GM21367 (cell line): Measurements from ENCODE around the gene DDX27.
"Not testable (repeated sequence)": the region's sequence is repeated elsewhere in the genome, so short reads cannot be mapped to it uniquely, and the experiment has no call there.

ENCODE experiments used
- ATAC-seq: cut with Tn5 transposase; IDR thresholded peaks from one replicate; pipeline ENCODE4 v1.9.1; 2021; ENCODE audit not compliant: unreplicated experiment

DDX27 gene, protein sequence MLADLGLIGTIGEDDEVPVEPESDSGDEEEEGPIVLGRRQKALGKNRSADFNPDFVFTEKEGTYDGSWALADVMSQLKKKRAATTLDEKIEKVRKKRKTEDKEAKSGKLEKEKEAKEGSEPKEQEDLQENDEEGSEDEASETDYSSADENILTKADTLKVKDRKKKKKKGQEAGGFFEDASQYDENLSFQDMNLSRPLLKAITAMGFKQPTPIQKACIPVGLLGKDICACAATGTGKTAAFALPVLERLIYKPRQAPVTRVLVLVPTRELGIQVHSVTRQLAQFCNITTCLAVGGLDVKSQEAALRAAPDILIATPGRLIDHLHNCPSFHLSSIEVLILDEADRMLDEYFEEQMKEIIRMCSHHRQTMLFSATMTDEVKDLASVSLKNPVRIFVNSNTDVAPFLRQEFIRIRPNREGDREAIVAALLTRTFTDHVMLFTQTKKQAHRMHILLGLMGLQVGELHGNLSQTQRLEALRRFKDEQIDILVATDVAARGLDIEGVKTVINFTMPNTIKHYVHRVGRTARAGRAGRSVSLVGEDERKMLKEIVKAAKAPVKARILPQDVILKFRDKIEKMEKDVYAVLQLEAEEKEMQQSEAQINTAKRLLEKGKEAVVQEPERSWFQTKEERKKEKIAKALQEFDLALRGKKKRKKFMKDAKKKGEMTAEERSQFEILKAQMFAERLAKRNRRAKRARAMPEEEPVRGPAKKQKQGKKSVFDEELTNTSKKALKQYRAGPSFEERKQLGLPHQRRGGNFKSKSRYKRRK

DNA sequence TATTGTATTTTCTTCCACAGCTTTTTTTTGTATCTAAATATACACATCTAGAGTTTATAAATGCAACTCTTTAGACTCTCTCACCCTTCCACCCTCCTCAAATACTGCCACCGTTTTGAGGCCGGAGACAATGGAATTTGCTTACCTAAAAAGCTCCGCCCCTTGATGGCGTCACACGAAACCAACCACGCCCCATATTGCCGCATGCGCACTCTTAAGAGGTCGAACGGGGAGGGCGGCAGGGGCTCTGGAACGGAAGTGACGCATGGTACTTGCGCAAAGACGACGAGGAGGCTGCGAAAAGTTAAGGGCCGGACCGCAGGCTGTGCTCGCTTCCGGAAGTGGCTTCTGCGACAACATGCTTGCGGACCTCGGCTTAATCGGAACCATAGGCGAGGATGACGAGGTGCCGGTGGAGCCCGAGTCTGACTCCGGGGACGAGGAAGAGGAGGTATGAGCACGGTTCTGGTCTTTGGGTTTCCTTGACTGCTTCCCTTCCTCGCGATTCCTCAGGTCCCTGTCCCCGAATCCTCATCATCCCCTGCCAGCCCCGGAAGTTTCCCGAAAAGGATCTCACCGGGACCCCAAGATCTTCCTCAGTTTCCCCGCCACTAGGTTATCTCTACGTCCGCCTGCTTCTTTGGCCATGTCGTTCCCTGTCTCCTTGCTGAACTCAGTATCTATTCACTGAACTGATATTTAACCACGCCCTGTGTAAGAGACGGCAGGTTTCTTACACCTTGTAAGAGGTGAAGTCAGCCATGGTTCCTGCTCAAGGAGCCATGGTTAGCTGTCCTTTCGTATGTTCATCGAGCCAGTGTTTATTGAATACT is at the start of gene DDX27:
TSS of gene DDX27 (plus strand) at position 326 of the 833 bp plus-strand sequence. CDS start at position 359, 33 bp downstream.
- peak; percentile 78 for ATAC-seq

DNA sequence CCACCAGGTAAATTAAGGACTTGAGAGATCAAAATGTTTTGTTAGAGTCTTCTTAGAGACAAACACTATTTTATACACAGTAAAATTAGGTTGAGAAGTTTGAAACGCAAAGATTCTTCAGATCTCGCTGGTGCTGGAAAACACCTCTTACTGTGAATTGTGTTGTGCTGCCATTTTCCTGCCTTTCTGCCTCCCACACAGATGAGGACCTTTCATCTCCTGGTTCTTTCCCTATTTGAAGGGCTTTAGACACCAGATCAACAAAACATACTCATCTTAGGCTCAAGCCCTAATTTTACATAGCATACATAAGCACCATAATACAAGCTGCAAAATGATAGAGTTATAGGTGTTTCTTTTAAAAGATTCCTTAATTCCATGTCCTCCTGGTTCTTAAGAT is 49.7 kb upstream of the DDX27 start:
- no peak for ATAC-seq

DNA sequence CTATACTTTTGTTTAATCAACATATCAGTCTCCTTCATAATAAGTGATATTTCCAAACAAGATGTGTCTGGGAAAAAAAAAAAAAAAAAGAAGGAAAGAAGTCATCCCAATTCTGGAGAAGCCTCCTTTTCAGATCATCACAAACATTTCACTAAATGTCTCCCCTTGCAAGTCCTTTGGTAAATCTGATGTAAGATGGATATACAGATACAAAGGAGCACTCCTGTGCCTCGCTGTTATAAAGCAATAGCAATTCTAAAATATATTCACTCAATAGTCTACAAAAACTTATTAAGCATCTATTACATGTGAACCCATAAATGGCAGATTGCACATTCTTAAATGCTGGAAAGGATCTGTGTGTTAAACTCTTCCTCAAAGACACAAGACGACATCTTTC is 48.5 kb upstream of the DDX27 start:
- ATAC-seq: no peak

DNA sequence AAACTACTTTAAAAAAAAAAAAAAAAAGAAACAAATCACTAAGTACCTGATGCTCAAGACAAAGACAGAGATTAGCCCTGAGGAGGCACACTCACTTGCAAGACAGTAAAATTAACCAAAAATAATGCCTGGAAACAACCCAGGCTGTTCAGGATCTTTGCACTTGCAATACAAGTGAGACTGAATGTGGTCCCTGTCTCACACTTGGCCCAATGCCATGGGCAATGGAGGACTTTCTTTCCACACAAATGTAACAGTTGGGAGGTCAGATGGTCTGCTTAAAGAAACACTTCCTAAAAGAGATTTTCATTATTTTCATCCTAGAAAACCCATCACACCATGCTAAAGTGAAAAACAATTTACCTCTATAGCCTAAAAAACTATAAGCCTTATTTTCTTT is 47.3 kb upstream of the DDX27 start:
- no peak for ATAC-seq

DNA sequence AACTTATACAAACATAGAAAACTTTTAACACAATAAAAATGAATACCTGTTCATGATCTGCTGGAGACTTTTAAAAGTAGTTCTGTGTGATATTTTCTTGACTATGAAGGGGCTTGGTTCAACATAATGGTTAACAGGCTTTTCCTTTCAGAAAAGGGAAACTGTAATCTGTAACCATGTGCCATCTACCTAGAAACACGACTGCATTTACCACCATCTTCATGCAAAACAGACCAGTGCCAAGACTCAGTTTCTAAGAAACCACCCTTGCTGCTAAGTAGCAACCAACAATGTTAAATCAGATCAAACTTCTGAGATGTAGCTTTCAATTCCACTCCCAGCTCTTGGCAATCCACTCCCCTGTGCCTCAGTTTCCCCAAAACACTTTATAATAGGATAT is 46.8 kb upstream of the DDX27 start:
- no peak for ATAC-seq

DNA sequence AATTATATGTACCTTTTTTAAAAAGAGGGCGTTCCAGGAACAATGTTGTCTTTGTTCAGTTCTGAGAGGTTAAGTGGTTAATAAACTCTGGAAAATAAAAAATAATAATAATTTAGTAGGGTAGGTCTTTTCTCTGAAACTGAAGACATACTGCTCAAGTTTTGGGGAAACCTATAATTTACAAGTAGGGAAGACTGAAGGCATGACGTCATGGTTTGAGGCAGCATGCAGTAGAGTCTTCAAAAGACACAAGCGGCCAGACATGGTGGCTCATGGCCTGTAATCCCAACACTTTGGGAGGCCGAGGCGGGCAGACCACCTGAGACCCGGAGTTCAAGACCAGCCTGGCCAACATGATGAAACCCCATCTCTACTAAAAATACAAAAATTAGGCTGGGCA is 45.0 kb upstream of the DDX27 start:
- no peak for ATAC-seq

DNA sequence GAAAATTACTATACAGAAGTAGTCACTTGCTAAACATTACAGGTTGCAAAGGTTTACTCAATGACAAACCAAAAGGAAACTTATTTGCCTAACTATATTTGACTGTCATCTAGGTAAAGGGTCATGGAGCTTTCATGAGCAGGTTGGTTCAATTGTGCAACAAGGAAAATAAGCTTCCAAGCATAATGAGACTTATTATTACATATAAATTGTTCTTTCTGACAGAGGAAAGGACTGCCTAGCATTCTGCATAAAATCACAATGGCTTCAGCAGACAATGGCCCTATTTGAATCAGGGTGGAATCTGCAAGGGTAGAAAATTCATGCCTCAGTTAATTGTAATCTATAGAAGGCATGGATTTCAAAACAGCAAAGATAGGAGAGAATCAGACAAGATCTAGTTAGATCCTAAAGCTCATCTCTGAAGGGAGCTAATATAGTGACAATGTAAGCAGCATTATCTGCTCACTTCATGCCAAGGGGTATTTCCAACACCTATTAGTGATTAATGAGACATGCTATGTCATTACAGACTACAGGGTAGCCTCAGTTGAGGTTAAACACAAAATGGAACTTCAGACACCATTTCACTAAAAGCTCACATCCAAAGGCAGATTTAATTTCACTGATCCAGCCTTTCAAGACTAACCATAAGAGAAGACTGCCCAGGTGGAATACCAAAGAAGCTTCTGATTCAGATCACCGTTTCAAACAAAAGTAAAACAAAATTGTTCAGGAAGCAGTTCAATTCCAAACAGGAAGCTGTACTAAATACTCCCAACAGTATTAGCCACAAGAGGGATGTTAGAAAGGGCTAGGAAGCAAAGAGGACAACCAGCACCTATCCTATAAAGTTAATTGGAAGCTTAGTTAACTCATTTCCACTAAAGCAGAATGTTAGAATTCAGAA is 39.6 kb upstream of the DDX27 start:
- no peak for ATAC-seq

DNA sequence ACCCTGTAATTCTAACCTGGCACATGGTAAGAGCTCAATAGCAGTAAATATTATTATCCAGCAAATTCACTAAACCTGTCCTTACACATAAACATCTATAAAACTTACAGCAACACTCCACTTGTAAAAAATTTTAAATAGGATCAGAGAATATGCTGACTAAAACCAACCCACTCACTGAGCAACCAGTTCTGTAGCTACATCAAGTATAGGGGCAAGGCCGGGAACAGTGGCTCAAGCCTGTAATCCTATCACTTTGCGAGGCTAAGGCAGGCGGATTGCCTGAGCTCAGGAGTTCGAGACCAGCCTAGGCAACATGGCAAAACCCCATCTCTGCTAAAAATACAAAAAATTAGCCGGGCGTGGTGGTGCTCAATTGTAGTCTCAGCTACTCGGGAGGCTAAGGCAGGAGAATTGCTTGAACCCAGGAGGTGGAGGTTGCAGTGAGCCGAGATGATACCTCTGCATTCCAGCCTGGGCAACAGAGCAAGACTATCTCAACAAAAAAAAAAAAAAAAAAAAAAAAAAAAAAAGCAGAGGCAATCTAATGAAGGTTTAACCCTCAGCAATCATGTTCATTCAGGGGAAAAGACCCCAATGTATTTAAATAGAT is 37.8 kb upstream of the DDX27 start:
- no peak for ATAC-seq

DNA sequence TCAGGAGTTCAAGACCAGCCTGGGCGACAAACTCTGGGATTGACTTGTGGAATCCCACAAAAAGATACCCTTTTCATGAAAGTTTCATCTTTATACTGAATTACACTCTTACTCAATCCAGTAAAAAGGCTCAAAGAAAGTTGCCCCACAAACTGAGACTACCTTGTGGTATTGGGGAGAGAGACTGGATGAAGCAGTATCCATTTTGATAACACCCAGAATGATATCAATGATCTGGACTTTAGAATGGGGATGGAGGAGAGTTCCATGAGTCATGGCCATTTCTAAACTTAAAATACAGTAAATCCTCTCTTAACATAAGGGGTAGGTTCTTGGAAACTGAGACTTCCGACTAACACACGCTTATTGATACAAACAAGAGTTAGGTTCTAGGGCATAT is 35.8 kb upstream of the DDX27 start:
- ATAC-seq: no peak

DNA sequence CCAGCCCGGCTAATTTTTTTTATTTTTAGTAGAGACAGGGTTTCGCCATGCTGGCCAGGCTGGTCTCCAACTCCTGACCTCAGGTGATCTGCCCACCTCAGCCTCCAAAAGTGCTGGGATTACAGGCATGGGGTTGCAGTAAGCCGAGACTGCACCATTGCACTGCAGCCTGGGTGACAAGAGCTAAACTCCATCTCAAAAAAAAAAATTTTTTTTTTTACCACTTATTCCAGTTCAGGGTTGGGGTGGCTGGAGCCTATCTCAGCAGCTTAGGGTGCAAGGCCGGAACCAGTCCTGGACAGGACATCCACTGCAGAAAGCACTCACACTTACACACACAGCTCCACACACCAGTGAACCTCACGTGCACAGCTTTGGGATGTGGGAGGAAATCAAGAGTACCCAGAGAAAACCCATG is 35.1 kb upstream of the DDX27 start:
- not testable (repeated sequence) for ATAC-seq

DNA sequence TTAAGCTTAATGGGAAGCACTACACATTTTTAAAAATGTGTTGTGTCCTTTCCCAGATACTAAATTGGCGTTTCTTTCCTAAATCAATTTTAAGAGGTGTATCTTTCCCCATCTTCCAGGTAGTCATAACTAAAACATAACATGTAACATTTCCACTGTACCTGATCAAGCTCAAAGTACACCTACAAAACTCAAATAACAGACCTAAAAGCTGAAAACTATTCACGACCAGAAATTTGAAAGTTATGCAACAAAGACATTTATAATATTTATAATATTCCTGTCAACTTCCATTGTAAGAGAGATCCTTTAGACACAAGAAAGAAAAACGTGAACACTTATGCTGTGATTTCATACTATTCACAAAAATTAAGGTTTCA is 34.5 kb upstream of the DDX27 start:
- no peak for ATAC-seq

DNA sequence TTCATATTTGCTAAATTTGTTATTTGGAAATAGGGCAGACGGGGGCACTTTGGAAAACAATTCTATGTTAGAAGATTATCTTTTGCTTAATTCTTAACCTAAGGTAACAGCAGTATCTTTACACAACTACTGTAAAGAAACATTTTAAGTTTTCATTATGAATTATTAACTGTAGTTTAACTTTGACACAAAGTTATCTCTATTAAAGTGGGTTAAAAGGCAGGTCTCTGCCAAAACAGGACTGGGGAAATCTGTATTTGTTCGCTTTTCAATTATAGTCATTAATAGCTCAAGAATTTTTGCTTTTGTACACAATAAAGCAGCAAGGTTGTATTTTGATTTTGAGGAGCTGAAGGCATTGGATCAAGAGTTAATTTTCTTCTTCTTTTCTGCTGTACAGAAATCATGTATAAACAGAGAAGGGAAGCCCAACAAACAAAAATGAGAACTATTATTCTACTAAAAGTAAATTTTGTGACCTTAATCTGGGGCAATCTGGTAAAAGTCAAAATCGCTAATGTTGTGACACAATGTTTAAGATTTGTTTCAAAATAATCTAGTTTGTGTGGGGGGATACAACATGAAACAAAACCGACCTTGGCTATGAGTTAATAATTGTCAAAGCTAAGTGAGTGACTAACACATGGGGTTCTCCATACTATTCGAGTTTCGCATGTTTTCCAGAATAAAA is 34.0 kb upstream of the DDX27 start:
- no peak for ATAC-seq

DNA sequence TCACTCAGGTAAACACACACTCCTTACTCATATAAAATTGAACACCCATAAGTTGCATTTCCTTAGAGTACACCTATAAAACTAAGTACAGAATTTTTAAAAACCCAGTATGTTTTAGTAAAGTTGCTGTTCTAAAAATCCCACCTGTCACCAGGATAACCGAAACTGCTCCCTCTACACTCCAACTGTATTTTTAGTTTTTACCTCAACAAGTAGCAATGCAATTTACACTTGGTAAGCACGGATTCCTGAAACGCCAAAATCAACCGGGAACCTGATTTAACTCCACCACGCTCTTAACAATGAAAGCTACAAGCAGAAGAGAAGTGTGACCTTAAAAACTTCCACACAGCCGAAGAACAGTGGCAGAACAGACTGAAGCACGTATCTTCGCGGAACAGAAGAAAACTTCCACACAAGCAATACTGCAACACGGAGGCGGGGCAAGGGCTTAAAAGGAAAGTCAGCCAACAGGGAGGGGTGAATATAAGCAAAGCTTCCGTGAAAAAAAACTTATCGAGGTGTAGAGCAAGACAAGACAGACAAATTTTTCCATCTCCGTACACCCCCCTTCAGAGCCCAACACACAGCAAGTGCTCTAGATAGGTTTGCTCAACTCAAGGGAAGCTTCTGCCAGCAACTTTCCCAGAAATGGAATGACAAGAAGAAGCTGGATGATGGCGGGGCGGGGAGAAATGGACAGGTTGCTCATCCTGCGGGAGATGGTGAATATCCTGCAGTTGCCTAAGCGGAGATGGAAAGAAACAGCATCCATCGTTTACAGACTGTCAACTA is 32.5 kb upstream of the DDX27 start:
- ATAC-seq: no peak

DNA sequence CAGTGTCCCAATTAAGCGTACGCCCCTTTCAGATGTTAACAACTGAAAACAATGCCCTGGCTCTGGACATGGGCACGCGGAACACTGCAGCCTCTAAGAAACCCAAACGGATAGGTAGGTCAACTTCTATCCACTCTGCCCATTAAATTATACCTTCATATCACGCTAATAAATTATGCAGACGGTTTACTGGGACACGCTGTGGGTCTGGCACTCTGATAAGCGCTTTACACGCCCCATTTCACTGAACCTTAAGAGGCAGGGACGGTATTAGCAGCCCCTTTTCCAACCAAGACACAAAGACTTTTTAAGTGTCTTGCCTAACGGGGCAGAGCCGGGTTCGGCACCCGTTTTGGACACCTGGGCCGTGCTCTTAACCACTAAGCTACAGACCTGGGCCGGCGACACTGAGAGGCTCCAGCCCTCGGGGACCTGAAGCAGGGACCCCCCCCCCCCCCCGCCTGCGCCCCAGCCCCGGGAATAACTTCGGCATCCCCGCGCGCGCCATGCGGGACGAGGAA is 31.8 kb upstream of the DDX27 start:
- no peak for ATAC-seq

DNA sequence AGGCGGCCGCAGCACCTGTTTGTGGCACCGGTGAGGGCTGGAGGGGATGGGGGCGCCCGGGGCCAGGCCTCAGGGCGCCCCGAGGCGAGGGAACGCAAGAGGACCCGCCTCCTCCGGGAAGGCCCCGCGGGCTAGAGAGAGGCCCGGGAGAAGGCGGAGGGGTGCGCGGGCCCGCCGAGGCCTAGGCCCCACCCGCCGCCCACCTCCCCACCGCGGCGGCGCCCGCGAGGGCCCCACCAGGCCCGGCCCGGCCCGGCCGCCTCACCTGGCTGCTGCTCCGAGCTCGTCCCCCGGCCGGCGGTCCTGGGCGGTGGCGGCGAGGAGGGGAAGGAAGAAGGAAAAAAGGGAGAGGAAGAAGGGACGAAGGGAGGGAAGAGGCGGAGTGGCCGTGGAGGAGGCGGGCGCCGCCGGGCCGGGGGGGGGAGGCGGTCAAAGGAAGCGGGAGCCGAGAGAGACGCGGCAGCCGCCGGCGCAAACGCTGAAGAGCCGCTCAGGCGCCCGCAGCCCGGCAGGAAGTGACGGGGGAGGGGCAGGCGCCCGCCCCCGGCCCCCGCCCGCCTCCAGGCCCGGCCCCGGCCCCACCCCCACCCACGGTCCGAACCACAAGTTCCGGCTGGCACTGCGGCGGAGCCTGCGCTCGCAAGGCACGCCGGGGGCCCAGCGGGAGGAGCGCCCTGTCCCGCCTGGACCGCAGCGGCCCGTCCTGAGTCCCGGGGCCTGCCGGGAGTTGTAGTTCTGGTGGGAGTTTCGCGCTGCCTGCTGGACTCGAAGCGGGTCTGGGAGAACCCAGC is 31.2 kb upstream of the DDX27 start, which contains the start of gene STAU1:
TSS of gene STAU1 (minus strand) at position 484 of the 791 bp plus-strand sequence. CDS start 22,133 bp downstream, outside the sequence.
- peak; percentile 83 for ATAC-seq

DNA sequence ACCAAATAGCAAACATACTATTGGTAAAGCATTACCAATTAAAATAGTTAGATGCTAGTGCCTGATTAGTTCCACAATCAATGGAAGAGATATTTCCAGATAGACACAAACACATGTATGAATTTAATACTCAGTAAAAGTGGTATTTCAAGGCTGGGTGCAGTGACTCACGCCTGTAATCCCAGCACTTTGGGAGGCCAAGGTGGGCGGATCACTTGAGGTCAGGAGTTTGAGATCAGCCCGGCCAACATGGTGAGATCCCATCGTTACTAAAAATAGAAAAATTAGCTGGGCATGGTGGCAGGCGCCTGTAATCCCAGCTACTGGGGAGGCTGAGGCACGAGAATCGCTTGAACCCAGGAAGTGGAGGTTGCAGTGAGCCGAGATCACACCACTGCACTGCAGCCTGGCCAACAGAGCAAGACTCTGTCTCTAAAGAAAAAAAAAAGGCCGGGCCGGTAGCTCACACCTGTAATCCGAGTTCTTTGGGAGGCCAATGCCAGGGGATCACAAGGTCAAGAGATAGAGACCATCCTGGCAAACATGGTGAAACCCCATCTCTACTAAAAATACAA is 26.2 kb upstream of the DDX27 start:
- not testable (repeated sequence) for ATAC-seq

DNA sequence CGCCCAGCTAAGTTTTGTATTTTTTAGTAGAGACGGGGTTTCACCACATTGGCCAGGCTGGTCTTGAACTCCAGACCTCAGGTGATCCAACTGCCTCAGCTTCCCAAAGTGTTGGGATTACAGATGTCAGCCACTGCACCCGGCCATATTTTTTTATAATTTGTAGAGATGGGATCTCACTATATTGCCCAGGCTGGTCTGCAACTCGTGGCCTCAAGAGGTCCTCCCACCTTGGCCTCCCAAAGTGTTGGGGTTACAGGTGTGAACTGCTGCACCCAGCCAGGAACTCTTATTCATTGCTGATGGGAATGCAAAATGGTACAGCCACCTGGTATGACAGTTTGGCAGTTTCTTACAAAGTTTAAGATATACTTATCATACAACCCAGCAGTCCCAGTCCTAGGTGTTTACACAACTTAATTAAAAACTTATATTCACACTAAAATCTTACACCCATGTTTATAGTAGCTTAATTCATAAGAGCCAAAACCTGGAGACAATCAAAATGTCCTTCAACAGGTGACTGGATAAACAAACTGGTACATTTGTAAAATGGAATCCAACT is 19.4 kb upstream of the DDX27 start:
- no peak for ATAC-seq
